Mesothelial cell of epicardium (in vitro differentiated cells): ENCODE measurements around the gene EXOC3L2. TPM values are rescaled to one million over a fixed set of nuclear protein-coding genes. Genes with fewer than 3 reads are reported as not detected.
A peak's percentile ranks its signal among the peaks of the same experiment; 100 is the strongest.

Experiments
- DNase-seq, 2 experiments: peaks; one replicate each; pipeline ENCODE4 v3.0.0; 2021; ENCODE audit warnings: low spot score in 2 of 2; ENCODE audit not compliant: unreplicated experiment in 2 of 2
- H3K27ac Mint-ChIP-seq: 2 replicates; pipeline ENCODE4 v1.8.0; 2021; ENCODE audit warnings: mixed read lengths
- H3K27me3 Mint-ChIP-seq: 2 replicates; pipeline ENCODE4 v1.8.0; 2021; ENCODE audit warnings: low read depth, mixed read lengths
- H3K36me3 Mint-ChIP-seq: 2 replicates; pipeline ENCODE4 v1.8.0; 2021; ENCODE audit warnings: mixed read lengths
- H3K4me1 Mint-ChIP-seq: 2 replicates; pipeline ENCODE4 v1.8.0; 2021; ENCODE audit warnings: mixed read lengths
- H3K4me3 Mint-ChIP-seq: 2 replicates; pipeline ENCODE4 v1.8.0; 2021; ENCODE audit warnings: mild to moderate bottlenecking, moderate library complexity, mixed read lengths
- H3K9me3 Mint-ChIP-seq: 2 replicates; pipeline ENCODE4 v1.8.0; 2021; ENCODE audit warnings: mixed read lengths
- total RNA-seq: library from RNA; stranded (reverse); gene quantifications from 3 replicates; pipeline ENCODE4 v1.2.1, GENCODE V29; 2021
- TF ChIP-seq, protein P1 (sequence below): fragments of 200-600 bp; sonication (generic); IDR thresholded peaks from one replicate; pipeline ENCODE4 v1.5.0; 2021; ENCODE audit warnings: antibody characterized with exemption; ENCODE audit not compliant: unreplicated experiment

Gene EXOC3L2
- total RNA-seq, 1 donor from 2014 or later = 1.6 TPM

DNA sequence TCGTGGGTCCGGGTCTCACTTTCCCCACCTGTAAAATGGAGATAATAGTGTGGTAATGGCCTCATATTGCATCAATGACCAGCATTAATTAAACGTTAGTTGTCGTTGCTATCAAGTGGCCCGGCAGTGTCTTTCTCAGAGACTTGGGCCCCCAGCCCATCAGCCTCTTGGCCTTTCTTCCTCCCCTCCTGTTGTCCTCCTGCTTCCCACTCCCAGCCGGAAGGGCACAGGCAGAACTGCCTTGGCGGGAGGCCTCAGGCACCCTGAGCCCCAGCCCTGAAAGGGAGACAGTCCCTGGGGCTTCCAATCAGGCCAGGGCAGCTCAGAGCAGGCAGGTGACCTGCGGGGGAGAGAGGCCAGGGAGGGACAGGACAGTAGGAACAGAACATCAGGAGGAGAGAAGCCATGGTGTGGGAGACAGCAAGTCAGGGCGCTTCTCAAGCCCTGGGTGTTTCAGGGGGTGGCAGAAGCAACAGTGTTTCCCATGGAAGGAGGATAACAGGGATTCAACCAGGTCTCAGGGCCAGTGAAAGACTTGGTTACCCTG lies 10.5 kb upstream of the EXOC3L2 start:
- DNase-seq = no peak
- H3K9me3 Mint-ChIP-seq = no peaks in the 10 kb centered on the region
- no peaks in the 10 kb centered on the region for H3K27me3 Mint-ChIP-seq
- H3K27ac Mint-ChIP-seq = no peak overlapping the region
- no peak overlapping the region for H3K4me3 Mint-ChIP-seq
- H3K4me1 Mint-ChIP-seq = peaks cover 22% of the 10 kb centered on the region
- H3K36me3 Mint-ChIP-seq = peaks cover 5% of the 10 kb centered on the region
- TF ChIP-seq, protein P1, sequence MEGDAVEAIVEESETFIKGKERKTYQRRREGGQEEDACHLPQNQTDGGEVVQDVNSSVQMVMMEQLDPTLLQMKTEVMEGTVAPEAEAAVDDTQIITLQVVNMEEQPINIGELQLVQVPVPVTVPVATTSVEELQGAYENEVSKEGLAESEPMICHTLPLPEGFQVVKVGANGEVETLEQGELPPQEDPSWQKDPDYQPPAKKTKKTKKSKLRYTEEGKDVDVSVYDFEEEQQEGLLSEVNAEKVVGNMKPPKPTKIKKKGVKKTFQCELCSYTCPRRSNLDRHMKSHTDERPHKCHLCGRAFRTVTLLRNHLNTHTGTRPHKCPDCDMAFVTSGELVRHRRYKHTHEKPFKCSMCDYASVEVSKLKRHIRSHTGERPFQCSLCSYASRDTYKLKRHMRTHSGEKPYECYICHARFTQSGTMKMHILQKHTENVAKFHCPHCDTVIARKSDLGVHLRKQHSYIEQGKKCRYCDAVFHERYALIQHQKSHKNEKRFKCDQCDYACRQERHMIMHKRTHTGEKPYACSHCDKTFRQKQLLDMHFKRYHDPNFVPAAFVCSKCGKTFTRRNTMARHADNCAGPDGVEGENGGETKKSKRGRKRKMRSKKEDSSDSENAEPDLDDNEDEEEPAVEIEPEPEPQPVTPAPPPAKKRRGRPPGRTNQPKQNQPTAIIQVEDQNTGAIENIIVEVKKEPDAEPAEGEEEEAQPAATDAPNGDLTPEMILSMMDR = no peak

DNA sequence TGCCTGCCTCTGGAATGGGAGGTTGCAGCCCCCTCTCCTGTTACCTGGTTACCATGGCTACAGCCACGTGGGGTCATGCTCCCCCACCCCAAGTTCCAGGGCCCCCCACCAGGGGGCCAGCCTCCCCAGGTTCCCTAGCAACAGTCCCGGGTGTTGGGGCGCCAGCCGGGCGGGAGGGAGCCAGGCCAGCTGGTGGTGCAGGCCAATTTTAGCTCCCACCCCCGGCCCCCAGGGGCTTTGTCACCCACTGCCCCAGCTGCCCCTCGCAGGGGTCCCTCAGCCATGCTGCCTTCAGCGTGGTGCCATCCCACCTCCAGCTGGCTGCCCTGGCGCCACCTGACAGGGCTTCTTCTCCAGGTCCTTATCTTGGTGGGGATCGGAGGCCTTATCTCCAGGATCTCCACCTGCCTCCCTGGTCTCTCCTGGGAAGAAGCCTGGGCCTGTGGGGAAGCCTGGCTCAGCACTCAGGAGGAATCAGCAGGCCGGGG lies 8.9 kb upstream of the EXOC3L2 start:
- Mint-ChIP-seq H3K27me3 (no peaks in the 10 kb centered on the region), H3K36me3 (peaks cover 5% of the 10 kb centered on the region), H3K27ac (no peak overlapping the region), H3K9me3 (no peaks in the 10 kb centered on the region), H3K4me3 (peak overlapping the region; percentile 37), H3K4me1 (peaks cover 22% of the 10 kb centered on the region)
- no peak for DNase-seq
- TF ChIP-seq, protein P1 = peak; percentile 66

DNA sequence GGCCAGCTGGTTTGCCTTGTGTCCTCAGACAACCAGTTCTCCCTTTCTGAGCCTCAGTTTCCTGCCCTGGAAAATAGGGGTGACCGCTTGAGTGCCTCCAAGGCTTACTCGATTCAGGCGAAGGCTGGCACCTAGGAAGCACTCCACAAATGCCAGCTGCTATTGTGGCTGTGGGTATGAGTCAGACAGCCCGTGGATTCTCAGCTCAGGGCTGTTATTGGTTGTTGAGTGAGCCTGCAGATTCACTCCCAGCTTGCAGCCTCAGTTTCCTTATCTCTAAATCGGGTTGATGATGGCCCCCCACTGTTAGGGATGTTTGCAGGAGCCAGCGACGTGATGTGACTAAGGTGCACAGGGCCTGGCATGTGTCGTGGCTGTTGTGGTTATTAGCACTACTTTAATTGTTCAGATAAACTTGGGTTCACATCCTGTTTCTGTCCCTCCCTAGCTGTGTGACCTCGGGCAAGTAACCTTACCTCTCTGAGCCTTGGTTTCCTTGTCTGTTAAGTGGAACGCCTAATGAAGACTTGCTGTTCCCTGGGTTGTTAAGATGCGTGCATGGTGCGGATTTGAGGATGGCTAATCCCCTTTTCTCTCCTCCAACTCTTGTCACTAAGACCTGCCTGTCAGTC lies 8.3 kb upstream of the EXOC3L2 start:
- no peak for DNase-seq
- no peaks in the 10 kb centered on the region for H3K27me3 Mint-ChIP-seq

DNA sequence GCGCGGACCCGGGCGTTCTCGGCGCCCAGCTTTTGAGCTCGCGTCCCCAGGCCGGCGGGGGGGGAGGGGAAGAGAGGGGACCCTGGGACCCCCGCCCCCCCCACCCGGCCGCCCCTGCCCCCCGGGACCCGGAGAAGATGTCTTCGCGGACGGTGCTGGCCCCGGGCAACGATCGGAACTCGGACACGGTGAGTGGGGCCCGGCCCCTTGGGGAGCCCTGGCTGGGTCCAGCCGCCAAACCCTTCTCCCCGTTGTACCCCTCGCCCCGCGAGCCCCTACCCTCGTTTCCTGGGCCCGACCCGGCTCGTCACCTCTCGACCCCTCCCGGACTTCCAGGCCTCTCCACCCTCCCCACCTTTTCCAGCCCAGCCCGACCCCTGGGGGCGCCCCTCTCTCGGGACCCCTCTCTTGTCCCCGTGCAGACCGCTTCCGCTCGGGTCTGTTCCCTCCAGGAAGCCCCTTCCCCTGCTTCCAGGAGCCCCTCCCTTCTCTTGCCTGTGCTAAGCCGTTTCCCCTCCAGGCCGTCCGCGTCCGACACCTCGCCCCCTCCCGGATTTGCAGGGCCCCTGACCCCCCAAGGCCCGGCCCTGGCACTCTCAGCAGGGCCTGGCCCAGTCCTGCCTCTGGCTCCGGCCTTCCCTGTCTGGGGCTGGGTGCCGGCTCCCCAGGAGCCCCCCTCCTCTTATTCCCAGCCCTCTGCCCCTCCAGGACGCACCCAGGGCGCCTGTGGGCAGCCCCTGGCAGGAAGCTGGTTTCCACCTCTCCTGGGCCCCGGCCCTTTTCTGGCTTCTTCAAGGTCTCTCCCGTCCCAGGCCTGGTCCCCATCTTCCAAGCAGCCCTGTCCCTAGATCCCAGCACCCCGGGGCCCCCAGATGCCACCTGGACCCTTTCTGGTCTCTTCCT lies 6.5 kb upstream of the EXOC3L2 start:
- Mint-ChIP-seq H3K27ac (peak overlapping the region; percentile 75), H3K4me3 (peak overlapping the region; percentile 79), H3K9me3 (no peaks in the 10 kb centered on the region), H3K36me3 (no peaks in the 10 kb centered on the region), H3K4me1 (peaks cover 22% of the 10 kb centered on the region), H3K27me3 (no peaks in the 10 kb centered on the region)
- TF ChIP-seq, protein P1 = no peak
- peak in 1 of 2 experiments; percentile 47 for DNase-seq

More for the DNA sequence above, 8.3 kb upstream of the EXOC3L2 start:
- Mint-ChIP-seq H3K27ac (peak overlapping the region; percentile 75), H3K9me3 (no peaks in the 10 kb centered on the region), H3K4me1 (peaks cover 22% of the 10 kb centered on the region), H3K4me3 (peak overlapping the region; percentile 79), H3K36me3 (peaks cover 4% of the 10 kb centered on the region)
- TF ChIP-seq, protein P1 = no peak

DNA sequence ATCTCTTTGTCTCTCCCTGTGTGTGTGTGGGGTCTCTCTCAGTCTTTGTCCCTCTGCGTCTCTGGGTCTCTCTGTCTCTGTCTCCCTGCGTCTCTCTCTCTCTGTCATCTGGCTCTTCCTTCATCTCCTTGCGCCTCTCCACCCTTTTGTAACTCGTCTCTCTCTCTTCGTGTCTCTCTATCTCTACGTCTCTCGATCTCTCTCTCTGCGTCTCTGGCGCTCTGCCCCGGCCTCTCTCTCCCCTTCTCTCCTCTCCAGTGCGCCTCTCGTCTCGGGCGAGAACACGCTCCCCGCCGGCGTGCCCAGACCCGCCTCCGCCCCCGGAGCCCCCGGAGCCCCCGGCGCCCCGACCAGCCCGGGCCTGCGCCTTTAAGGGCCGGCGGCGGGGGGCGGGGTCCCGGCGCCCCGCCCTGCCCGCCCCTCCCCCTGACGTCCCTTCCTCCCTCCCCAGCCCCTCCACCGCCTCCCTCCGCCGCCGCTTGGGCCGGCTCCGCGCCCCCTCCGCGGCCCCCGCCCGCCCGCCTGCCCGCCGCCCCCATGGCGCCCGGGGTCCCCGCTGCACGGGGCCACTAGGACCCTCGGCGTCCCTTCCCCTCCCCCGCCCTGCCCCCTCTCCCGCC lies 5.7 kb upstream of the EXOC3L2 start, which contains the start of gene MARK4:
MARK4 (plus strand) TSS at position 440 of the 620 bp plus-strand sequence. CDS start 318 bp downstream, outside the sequence.
- Mint-ChIP-seq H3K4me1 (peaks cover 22% of the 10 kb centered on the region), H3K4me3 (peak within 1 kb of the TSS; percentile 91), H3K9me3 (no peaks in the 10 kb centered on the region), H3K27me3 (no peaks in the 10 kb centered on the region), H3K27ac (peak within 1 kb of the TSS; percentile 87), H3K36me3 (no peaks in the 10 kb centered on the region)
- TF ChIP-seq, protein P1 = no peak
- DNase-seq = peak; percentile 55 to 68
